Measurements from ENCODE around the gene SMAD4. TPM values are rescaled to one million over a fixed set of nuclear protein-coding genes. Genes with fewer than 3 reads are reported as not detected.

The SMAD4 gene
- total and polyA plus RNA-seq, 2 of the 13 experiments (the other 11 are each of a cell fraction or from before 2014, with no cell fraction given): 70.2 to 72.0 TPM

DNA sequence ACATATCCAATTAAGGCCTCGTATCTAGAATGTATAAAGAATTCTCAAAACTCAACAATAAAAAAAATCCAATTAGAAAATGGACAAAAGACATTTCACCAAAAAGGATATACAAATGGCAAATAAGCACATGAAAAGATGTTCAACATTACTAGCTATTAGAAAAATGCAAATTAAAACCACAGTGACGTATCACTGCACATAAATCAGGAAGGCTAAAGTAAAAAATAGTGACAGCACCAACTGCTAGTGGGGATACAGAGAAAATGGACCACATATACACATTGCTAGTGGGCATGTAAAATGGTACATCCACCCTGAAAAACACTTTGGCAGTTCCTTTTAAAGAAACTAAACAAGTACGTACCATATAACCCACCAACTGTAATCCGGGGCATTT lies 59.7 kb downstream of the SMAD4 start (continued):
- TF ChIP-seq FOSL1 (CRISPR knock-in tag; IDR thresholded peaks at IDR 0.05; ENCODE audit: borderline replicate concordance) (no peak), ZNF253 (CRISPR knock-in tag; IDR thresholded peaks at IDR 0.05; ENCODE audit: borderline replicate concordance) (no peak), ZFYVE20 (CRISPR knock-in tag; IDR thresholded peaks at IDR 0.05; ENCODE audit: borderline replicate concordance, low read depth) (no peak), TBX3 (IDR thresholded peaks at IDR 0.05; ENCODE audit: borderline replicate concordance) (no peak), KLF9 (CRISPR knock-in tag; IDR thresholded peaks at IDR 0.05; ENCODE audit: low read depth) (no peak)

DNA sequence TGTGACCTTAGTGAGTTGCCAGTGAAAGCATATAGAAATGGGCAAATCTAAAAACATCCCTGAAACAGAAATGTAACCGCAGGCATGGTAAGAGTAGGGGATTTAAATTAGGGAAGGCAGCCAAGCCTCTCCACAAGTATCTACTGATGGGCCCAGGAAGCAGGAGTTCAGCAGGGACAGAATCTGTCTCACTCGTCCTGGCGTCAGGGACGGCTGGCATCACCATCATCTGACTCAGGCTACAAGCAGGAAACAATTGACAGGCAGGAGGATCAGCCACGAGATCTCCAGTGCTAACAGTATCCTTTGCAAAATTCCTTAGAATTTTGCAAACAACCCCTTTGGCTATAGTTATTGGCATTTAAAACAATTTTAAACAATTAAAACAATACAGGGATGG lies 61.3 kb downstream of the SMAD4 start:
- in situ Hi-C loops (cut with HindIII; ENCODE audit: extremely low pct_ligation_motif_present, low pct_unique_long_range_greater_than_20kb): no loop called here
- POLR2A ChIA-PET: no interaction called here

More for the DNA sequence above, 61.3 kb downstream of the SMAD4 start:
- CTCF ChIA-PET (ENCODE audit: low intra/inter-chr PET ratio, low total read pairs): no interaction called here
- peak; percentile 63 for ATAC-seq
- TF ChIP-seq ZNF598 (CRISPR knock-in tag; IDR thresholded peaks at IDR 0.05; ENCODE audit: borderline replicate concordance) (no peak), ZIK1 (CRISPR knock-in tag; IDR thresholded peaks at IDR 0.05; ENCODE audit: borderline replicate concordance, low read depth) (no peak), MIXL1 (CRISPR knock-in tag; IDR thresholded peaks at IDR 0.05) (no peak), SRSF4 (IDR thresholded peaks at IDR 0.05; ENCODE audit: low read depth, low read length, poor library complexity, severe bottlenecking) (no peak), ARNT2 (CRISPR knock-in tag; IDR thresholded peaks at IDR 0.05; ENCODE audit: low read depth) (no peak), BCL6 (CRISPR knock-in tag; IDR thresholded peaks at IDR 0.05) (no peak), RARA (CRISPR knock-in tag; IDR thresholded peaks at IDR 0.05) (no peak), ZNF468 (CRISPR knock-in tag; IDR thresholded peaks at IDR 0.05) (no peak), ZNF329 (CRISPR knock-in tag; IDR thresholded peaks at IDR 0.05; ENCODE audit: low read depth) (no peak), HMG20B (CRISPR knock-in tag; conservative IDR thresholded peaks at IDR 0.05) (no peak), YY1 (IDR thresholded peaks at IDR 0.05; ENCODE audit: insufficient read depth, insufficient replicate concordance, low read depth, low read length) (no peak), ZC3H4 (CRISPR knock-in tag; IDR thresholded peaks at IDR 0.05; ENCODE audit: borderline replicate concordance) (no peak), SP5 (CRISPR knock-in tag; IDR thresholded peaks at IDR 0.05; ENCODE audit: borderline replicate concordance, low read depth) (no peak), RFX3 (CRISPR knock-in tag; IDR thresholded peaks at IDR 0.05) (no peak), HOXD1 (CRISPR knock-in tag; IDR thresholded peaks at IDR 0.05) (no peak)
- TF ChIP-seq, protein P1, sequence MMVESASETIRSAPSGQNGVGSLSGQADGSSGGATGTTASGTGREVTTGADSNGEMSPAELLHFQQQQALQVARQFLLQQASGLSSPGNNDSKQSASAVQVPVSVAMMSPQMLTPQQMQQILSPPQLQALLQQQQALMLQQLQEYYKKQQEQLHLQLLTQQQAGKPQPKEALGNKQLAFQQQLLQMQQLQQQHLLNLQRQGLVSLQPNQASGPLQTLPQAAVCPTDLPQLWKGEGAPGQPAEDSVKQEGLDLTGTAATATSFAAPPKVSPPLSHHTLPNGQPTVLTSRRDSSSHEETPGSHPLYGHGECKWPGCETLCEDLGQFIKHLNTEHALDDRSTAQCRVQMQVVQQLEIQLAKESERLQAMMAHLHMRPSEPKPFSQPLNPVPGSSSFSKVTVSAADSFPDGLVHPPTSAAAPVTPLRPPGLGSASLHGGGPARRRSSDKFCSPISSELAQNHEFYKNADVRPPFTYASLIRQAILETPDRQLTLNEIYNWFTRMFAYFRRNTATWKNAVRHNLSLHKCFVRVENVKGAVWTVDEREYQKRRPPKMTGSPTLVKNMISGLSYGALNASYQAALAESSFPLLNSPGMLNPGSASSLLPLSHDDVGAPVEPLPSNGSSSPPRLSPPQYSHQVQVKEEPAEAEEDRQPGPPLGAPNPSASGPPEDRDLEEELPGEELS (CRISPR knock-in tag; IDR thresholded peaks at IDR 0.05): no peak
- TF ChIP-seq, protein P2, sequence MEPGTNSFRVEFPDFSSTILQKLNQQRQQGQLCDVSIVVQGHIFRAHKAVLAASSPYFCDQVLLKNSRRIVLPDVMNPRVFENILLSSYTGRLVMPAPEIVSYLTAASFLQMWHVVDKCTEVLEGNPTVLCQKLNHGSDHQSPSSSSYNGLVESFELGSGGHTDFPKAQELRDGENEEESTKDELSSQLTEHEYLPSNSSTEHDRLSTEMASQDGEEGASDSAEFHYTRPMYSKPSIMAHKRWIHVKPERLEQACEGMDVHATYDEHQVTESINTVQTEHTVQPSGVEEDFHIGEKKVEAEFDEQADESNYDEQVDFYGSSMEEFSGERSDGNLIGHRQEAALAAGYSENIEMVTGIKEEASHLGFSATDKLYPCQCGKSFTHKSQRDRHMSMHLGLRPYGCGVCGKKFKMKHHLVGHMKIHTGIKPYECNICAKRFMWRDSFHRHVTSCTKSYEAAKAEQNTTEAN (CRISPR knock-in tag; conservative IDR thresholded peaks at IDR 0.05): no peak
- TF ChIP-seq, protein P3, sequence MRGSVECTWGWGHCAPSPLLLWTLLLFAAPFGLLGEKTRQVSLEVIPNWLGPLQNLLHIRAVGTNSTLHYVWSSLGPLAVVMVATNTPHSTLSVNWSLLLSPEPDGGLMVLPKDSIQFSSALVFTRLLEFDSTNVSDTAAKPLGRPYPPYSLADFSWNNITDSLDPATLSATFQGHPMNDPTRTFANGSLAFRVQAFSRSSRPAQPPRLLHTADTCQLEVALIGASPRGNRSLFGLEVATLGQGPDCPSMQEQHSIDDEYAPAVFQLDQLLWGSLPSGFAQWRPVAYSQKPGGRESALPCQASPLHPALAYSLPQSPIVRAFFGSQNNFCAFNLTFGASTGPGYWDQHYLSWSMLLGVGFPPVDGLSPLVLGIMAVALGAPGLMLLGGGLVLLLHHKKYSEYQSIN (CRISPR knock-in tag; IDR thresholded peaks at IDR 0.05; ENCODE audit: borderline replicate concordance): no peak
- no peak overlapping the region for H3K27ac ChIP-seq (ENCODE audit: extremely low read length, insufficient read depth, low read length)
- 88% methylated on average over 5 of the region's 5 CpGs for WGBS (ENCODE audit: low lambda C conversion rate)
- H2AFZ ChIP-seq (ENCODE audit: low read length): no peak overlapping the region
- peaks cover 15% of the 10 kb centered on the region for H3K9me3 ChIP-seq (ENCODE audit: low read length)
- no peaks in the 10 kb centered on the region for H4K20me1 ChIP-seq (ENCODE audit: insufficient read depth, low read length)
- no peak overlapping the region for H3K9ac ChIP-seq (ENCODE audit: insufficient read depth, low read depth, low read length)
- H3K4me1 ChIP-seq (ENCODE audit: insufficient read depth, low read length): no peaks in the 10 kb centered on the region
- no peak overlapping the region for H3K4me2 ChIP-seq (ENCODE audit: low read depth, low read length)
- no peaks in the 10 kb centered on the region for H3K79me2 ChIP-seq (ENCODE audit: insufficient read depth, low read length)
- no TSS peak for BruUV-seq (replicated peaks)
- H3K36me3 ChIP-seq (replicated peaks in 1 of 2; ENCODE audit: control insufficient read depth in 1 of 2, insufficient read depth in 2 of 2, low read length in 2 of 2): no peaks in the 10 kb centered on the region
- no peaks in the 10 kb centered on the region for H3K27me3 ChIP-seq (ENCODE audit: control insufficient read depth in 1 of 2, insufficient read depth in 2 of 2, low read length in 2 of 2)
- intact Hi-C loops (cut with micrococcal nuclease; ENCODE audit: unreplicated experiment): no loop called here
- no peak for DNase-seq (ENCODE audit: low spot score)
- FAIRE-seq: no peak
- H3K4me3 ChIP-seq (replicated peaks in 1 of 3; ENCODE audit: insufficient read depth in 1 of 3, low read depth in 2 of 3, low read length in 3 of 3): no peak overlapping the region
